ENCODE measurements around the gene EIF1AX.
"Not testable (repeated sequence)": the region's sequence is repeated elsewhere in the genome, so short reads cannot be mapped to it uniquely, and the experiment has no call there.

Gene EIF1AX, protein sequence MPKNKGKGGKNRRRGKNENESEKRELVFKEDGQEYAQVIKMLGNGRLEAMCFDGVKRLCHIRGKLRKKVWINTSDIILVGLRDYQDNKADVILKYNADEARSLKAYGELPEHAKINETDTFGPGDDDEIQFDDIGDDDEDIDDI

DNA sequence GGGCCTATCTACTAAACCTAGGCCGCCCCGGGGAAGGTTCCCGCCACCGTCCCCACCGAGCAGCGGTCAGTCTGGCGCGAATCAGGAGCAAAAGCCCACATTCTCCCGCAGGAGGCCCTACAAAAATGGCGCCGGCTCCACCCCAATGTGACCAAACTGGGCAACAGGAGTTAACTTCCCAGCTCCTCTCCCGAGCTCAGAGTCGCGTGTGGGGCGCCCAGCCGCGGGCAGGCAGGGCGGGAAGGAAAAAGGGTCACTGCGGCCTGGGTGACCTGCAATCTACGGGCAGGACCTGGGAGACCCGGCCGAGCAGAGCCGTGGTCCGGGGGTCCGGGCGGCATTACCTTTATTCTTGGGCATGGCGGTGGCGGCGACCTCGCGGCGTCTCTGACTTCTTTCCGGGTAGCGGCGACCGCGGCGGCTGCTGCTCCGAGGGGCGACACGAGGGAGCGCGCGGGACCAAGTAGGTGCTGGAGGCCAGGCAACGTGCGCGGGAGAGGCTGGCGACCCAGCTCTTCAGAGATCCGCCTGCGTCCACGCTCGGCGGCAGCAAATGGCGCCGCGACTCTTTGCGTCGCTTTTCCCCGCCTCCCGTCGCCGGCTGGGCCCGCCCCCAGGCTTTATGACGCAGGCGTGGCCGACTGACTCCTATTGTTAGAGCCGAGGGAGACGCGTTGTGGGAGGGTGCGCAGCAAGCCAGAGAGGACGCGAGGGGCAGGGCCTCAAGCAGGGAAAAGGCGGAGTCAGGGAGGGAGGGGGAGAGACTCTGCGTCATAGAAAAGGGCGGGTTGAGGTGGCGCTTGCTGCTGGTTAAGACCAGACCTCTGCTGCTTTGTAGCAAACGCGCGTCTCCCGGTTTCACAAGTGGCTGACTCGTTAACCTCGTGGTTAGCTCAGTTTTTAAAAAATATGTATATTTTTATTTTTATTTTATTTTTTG is at the start of gene EIF1AX:
Gene EIF1AX (minus strand): TSS at position 558 of the 940 bp plus-strand sequence. CDS start 198 bp downstream, at position 360.
- peak; percentile 93 for DNase-seq

DNA sequence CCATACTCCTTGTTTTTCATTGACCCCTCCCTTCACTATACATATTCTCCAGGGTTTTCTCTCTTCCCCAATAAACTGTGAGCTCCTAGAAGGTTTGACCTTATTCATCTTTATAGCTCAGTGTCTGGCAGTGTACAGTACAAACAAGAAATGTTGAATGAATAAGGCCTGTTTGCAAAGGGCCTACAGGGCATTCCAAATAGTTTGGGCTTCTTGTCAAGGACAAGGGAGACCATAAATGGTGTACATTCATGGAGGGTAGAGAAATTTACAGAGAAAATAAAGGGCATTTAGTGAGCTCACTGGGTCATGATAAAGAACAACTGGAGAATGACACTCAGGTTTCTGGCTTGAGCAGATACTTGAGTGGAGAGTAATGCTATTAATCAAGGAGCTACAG is 47.5 kb upstream of the EIF1AX start:
- no peak for DNase-seq

DNA sequence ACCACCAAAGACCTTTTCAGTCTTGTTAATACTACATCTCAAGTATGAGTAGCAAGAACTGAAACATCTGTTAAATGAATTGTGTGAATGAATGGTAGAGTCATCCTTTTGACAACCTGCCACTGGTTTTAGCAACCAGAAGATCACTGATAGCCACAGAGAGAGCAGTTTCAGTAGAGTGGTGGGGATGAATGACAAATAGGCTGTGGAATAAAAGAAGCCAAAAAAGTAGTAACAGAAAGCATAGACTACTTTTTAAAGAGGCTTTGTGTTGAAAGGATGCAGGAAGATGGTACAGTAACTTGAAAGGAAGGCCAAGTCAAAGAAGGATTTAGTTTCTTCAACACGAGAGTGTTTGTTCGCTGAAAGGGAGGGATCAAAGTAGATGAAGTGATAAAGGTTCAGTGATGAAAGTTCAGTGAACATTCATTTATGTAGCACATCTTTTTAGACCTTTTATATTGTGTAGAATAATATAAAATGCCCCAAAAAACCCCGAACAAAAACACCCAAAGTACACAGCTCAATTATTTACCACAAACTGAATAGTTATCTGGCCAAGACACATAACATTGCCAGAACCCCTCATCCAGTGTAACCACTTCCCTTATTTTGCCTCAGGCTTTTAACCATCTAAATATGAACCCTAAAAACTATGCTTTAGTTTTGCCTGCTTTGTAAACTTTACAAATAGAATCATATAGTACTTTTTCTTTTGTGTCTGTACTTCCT is 40.1 kb upstream of the EIF1AX start:
- DNase-seq: no peak

DNA sequence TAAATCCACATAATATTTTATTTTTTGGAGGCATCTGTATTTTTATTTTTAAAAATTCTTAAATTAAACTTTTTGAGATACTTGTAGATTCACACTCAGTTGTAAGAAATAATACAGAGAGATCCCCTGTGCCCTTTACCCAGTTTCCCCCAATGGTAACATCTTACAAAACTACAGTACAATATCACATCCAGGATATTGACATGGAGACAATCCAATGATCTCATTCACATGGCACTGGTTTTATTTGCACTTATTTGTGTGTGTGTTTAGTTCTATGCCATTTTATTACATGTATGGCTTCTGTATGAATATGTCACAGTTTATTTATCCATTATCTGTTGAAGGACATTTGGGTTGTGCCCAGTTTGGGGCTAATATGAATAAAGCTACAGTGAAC is 35.5 kb upstream of the EIF1AX start:
- no peak for DNase-seq

DNA sequence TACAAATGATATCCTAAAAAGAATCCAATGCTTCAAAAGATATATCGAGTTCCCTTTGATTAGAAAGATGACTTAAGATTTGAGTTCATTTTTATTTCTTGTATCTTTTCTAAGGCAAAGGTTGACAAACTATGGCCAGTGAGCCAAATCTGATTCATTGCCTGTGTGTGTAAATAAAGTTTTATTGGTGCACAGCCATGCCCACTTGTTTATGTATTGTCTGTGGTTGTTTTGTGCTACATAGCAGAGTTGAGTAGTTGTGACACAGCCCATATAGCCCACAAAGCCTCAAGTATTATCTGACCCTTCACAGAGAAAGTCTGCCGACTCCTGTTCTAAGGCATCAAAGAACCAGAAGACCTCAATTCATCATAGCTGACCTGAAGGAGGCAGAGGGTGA is 32.2 kb upstream of the EIF1AX start:
- no peak for DNase-seq

DNA sequence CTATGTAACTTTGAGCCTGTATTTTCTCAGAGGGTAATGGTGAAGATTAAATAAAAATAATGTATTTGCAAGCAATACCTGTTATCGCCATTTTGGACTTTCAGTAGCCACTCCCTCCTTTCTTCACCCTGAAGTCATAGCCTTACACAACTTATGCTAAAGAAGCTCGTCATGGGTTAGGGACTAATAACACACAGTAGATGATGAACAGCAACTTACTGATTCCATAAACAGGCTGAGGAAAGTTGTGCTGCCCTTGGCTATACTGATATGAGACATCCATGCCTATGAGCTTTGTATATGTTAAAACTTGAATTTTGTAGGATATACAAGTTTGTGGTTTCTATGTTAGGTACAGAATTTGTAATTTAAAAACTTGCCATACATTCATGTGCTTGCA is 31.7 kb upstream of the EIF1AX start:
- no peak for DNase-seq

DNA sequence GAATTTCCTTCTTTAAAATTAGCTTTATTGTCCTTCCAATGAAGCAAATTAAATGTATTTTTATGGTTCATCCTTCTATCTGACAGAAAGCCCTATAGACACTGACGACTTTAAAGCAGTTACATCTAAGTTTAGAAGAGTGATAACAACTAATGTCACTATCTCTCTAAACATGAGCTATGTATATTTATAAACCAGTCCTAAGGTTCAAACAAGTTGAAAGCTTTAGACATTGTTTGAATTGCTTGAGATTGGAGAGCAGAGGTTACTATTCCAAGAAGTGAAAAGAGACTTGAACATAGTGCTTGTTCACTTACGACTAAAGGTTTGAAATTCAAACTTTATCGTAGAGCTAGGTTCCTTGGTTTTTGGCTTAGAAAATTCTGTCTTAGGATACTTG is 30.2 kb upstream of the EIF1AX start:
- DNase-seq: no peak

DNA sequence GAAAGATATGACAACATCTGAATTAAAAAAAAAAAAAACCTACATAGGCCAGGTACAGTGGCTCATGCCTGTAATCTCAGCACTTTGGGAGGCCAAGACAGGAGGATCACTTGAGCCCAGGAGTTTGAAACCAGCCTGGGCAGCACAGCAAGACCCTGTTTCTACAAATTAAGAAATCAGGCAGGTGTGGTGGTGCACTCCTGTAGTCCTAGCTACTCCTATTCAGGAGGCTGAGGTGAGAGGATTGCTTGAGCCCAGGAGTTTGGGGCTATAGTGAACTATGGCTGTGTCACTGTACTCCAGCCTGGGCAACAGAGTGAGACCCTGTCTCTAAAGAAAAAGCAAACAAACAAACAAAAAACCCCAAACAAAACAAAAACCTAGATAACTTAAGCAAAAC is 20.9 kb upstream of the EIF1AX start:
- not testable (repeated sequence) for DNase-seq

DNA sequence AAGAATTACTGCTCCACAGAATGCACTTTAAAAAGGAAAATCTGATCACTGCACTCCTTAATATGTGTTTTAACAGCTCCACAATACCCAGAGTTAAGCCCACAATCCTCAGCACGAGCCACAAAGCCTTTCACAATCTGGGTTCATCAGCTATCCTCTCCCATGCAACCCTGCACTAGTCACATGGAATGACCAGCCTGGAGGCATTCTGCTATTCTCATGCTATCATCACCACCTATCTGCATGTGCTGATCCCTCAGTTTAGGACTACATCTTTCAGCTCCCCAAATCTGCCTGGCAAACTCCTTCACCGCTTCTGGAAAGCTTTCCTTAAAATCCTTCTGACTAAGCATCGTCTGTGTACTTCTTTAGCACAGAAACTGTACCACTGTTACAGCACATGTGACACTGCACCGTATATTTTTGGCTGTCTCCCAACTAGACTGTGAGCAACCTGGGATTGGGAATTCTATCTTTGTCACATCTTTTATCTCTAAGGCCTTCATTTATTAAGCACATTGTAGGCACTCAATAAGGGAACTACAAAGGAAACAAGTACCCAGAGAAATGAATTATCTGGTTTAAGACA is 18.3 kb upstream of the EIF1AX start:
- no peak for DNase-seq

DNA sequence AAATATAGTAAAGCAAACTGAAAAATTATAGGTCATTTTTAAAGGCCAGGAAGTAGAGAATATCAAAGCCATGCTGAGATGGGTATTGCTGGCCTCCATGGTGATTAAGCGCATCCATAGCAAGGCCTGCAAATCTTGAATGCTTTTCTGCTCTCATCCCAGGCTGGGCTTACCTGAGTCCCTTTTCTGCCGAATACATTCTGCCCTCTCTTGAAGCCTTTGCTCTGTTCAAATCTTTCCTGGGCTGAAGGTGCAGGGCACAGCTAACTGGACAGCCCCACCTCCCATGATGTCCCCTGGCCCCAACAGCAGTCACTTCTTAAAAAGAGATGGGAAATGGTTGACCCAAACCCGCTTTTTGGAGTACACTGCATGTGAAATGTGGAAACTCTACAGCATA is 10.1 kb upstream of the EIF1AX start:
- no peak for DNase-seq

DNA sequence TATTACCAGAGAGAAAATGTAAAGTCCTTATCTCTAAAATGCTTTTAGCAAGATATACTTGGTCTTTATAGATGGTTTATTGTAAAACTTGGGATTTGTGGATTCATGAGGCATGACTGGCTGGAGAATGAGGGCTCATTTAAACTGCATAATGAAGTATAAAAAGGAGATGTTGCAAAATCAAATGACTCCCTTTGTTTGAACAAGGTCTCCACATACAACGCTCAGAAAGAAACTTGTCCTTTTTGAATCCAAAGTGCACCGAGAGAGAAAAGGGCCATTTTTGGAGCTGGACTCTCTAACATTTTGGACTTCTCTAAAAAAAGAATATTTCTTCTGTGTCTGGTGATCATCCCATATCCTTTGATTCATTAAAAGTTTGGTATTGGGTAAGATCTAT is 7.7 kb upstream of the EIF1AX start:
- no peak for DNase-seq

DNA sequence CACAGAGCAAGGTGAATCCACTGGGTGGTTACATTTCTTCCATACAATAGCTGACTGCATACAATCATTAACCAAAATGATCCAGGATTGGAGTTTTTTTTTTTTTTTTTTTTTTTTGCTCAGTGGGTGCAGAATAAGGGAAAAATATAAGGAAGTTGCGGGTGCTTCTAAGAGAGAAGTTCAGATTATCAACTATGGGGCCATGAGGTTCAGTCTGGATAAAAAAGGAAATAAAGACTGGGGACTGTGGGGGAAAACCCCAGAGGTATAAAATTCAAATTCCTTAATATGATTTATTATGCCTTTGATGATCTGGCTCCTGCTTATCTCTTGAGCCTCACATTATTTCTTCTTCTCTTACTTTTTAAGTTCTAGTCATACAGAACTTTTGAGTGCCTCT is 5.9 kb upstream of the EIF1AX start:
- DNase-seq: no peak

DNA sequence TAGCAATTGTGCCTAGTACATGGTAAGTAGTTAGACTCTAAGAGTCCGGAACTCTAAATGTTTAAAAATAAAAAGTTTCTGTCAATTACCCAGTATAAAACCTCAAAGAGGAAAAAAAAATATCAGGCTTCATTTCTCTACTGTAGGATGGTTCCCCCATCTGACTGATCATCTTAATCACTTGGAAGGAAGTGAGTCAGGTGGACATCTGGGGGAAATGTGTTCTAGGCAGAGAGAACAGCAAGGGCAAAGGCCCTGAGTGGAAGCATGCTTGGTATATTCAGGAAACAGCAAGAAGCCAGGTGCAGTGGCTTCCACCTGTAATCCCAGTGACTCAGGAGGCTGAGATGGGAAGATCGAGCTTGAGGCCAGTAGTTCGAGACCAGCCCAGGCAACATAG is 2.9 kb upstream of the EIF1AX start:
- DNase-seq: no peak

DNA sequence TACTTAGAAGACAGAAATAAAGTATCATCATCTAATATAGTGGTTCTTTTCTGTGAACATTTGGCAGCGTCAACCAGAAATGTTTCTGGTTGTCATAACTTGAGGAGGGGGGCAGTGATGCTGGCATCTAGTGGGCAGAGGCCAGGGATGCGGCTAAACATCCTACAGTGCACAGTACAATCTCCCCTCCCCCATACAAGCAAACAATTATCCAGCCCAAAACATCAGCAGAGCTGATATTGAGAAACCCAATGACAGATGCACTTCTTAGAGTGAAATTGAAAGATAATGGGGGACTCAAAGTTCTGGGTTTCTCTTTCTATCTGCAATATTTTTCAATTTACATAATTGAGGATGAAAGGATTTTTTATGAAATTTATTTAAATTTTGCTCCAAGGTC is 1.9 kb upstream of the EIF1AX start:
- DNase-seq: no peak

DNA sequence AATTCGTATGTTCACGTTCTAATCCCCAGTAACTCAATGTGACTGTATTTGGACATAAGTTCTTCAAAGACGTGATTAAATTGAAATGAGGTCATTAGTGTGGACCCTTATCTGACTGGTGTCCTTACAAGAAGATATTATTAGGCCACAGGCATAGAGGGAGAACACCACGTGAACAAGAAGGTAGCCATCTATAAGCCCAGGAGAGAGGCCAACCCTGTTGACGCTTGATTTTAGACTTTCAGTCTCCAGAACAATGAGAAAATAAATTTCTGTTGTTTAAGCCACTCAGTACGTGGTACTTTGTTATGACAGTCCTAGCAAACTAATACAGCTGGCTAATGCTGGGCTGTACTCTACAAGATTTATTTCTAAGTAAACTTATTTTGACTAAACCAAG is 1.5 kb upstream of the EIF1AX start:
- no peak for DNase-seq

DNA sequence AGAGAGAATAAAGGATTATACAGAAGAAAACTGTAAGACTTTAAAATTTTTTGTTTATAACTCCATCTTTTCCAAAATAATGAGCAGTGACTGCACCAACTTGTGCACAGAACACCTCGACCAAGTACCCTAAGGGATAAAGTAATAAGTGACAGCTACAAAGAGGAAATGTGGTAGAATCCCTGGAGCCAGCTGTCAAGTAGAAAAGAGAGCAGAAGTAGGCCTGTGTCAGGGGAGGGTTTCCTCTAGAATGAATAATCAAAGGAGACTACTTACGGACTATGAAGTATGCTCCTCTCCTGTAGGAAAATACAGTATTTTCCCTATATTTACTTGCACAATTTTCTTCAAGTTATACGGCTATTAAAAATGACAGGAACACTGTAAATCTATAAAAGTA is 1.2 kb downstream of the EIF1AX start:
- DNase-seq: no peak

DNA sequence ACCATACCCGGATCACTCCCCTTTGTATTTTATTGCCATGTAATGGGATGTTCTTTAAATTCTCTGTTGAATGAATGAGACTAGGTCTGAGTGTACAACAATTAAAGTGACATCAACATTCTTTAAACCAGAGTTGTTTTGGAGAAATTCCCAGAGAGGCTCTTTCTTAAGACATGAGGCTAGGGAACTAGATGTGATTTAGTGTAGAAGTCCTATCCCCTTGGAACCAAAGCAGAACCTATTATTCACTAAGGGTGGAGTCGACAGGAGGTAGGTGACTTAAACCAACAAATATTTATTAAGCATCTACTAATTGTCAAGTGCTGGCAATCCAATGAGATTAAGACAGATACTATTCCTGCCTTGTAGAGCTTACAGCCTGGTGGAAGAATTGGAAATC is 1.7 kb downstream of the EIF1AX start:
- DNase-seq: no peak

DNA sequence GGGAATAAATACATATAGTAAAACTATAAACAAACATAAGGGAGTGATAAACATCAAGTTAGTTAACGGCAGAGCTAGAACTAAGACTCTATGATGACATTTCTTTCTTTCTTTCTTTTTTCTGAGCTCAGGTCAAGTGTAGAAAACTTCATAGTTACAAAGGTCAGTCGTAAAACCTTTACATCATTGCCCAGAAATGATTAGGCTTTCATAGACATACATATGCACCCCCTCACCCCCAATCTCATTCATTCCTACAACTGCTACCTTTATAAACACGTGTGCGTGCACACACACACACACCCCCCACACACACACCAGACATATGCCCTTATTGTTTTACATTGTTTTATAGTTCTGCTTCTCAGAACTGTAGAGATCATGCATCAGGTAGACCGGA is 5.7 kb downstream of the EIF1AX start:
- no peak for DNase-seq

DNA sequence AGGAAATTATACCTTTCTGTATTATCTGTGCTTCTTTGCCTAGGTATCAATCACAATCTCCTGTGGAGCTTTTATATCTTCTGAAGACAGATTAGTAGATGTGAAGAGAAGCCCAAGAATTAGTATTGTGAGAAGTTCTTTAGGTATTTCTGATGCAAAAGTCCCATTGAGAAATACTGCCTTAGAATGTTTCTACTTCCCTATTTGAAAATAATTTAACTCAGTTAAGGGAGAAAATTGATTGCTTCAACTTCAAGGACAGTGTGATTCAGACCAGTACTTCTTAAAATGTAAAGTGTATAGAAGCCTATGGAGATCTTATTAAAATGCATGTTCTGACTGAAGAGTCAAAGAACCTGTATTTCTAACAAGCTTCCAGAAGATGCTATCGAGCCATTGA is 9.0 kb downstream of the EIF1AX start:
- no peak for DNase-seq

DNA sequence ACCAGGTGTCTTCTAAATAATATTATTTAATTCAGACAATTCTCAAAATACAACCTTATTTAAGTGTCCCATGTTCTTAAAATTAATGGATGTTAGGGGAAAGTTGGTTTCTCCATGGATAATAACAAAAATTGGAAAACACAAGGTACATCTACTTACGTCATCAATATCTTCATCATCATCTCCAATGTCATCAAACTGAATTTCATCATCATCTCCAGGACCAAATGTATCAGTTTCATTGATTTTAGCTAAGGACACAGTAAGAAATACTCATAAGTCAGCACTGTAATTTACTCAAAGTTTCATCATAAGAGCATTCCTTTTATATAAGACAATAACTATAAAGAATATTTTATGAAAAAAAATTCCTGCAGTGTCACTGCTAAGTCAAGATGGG is 11.3 kb downstream of the EIF1AX start:
- DNase-seq: no peak

DNA sequence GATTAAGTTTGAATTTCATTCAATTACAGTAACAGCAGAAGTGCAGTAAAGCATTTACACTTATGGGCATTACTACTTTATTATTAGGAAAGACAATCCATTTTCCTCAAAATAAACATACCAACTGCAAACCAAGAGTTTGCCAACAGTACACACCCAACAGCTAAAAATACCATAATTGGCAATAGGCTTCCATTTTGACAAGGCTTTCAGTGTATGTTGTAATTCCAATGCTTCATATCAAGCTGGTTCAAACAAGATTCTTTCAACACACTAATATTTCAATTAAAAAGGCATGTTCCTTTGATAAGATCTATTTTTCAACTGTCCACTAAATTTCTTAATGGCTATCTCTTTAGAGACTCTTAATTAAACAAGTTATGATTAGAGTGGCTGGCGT is 12.1 kb downstream of the EIF1AX start:
- no peak for DNase-seq

DNA sequence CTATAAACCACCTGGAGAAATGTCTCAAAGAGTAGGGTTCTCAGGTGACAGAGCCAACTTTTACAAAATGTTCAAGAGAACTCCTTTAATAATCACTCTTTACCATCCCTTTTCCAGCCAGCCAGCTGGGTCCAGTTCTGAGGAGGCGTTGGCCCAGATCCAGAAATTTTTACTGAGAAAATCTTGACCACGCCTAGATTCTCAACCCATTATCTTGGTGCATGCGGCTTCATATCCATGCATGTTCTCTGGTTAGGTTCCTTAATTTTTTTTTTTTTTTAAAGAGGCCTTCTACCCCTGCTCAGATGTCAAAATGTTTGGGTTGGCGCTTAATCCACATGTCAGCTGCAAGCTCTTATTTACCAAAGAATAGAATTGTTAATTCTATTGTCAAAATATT is 13.0 kb downstream of the EIF1AX start:
- no peak for DNase-seq

DNA sequence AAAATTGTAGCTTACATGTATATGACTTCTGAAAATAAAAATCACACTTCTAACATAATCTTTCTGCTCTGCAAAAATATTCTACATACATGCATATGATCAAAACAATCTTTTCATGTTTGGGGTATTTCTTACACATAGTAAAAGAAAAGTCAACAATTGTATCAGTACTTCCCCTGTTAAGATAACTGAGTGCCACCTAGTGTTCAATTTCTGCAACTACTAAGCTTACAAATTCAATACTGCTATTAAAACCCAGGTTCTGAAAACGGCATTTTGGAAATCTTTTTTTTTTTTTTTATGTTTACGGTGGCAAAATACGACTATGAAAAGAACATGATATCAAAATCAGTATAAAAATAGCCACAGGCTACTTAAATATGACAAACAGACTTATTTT is 14.2 kb downstream of the EIF1AX start:
- DNase-seq: not testable (repeated sequence)

DNA sequence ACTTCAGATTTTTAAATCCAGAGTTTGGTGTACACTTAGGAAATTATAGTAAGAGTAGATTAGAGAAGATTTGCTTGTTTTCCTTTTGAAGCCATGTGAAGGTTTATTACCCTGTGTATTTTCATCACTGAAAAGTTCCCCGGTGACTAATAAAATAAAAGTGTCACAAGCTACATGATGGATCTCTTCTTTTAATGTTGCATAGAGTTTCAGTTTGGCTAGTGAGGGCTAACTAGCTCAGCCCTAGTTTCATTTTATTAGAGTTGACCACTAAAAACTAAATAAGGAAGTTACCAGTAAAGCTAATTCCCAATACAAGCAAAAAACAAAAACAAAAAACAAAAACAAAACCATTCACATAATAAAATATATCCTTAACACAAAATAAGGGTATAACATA is 14.8 kb downstream of the EIF1AX start:
- not testable (repeated sequence) for DNase-seq

Data from GOT3 (cell line).